GM18505 (cell line): ENCODE data around the gene DUSP7.

Source experiments
- ATAC-seq: cut with Tn5 transposase; IDR thresholded peaks from one replicate; pipeline ENCODE4 v1.9.1; 2021; ENCODE audit not compliant: unreplicated experiment
- POLR2A ChIP-seq: IDR thresholded peaks from 4 replicates; pipeline ENCODE4 v1.6.1; 2011; ENCODE audit warnings: borderline replicate concordance; ENCODE audit not compliant: insufficient read depth, insufficient read length; ENCODE audit errors: extremely low read depth

The DUSP7 gene

GRCh38 chr3:52056521-52056967 lies at the start of gene DUSP7:
Gene DUSP7, minus strand, starts transcription at chr3:52056571. Its CDS starts 205 bp downstream, at chr3:52056366.
- peak; percentile 32 for ATAC-seq
- no peak for TF ChIP-seq POLR2A

GRCh38 chr3:52104684-52105640 lies 48.6 kb upstream of the DUSP7 start:
- no peak for TF ChIP-seq POLR2A
- ATAC-seq = no peak

GRCh38 chr3:52102934-52103333 lies 46.6 kb upstream of the DUSP7 start:
- TF ChIP-seq POLR2A = no peak
- no peak for ATAC-seq

GRCh38 chr3:52099001-52099401 lies 42.6 kb upstream of the DUSP7 start:
- TF ChIP-seq POLR2A = no peak
- ATAC-seq = no peak

GRCh38 chr3:52097851-52098507 lies 41.6 kb upstream of the DUSP7 start:
- TF ChIP-seq POLR2A = no peak

GRCh38 chr3:52095990-52096775 lies 39.8 kb upstream of the DUSP7 start:
- no peak for TF ChIP-seq POLR2A
- ATAC-seq = no peak

More at GRCh38 chr3:52097851-52098507, 41.6 kb upstream of the DUSP7 start:
- no peak for ATAC-seq

GRCh38 chr3:52094571-52095485 lies 38.5 kb upstream of the DUSP7 start:
- TF ChIP-seq POLR2A = no peak
- ATAC-seq = no peak

- ATAC-seq = no peak
- TF ChIP-seq POLR2A = no peak
Observed at GRCh38 chr3:52093756-52094545, 37.6 kb upstream of the DUSP7 start.

GRCh38 chr3:52092891-52093290 lies 36.5 kb upstream of the DUSP7 start:
- no peak for TF ChIP-seq POLR2A
- no peak for ATAC-seq

GRCh38 chr3:52092271-52092660 lies 35.9 kb upstream of the DUSP7 start:
- no peak for ATAC-seq
- no peak for TF ChIP-seq POLR2A

GRCh38 chr3:52091586-52092270 lies 35.4 kb upstream of the DUSP7 start:
- no peak for ATAC-seq
- TF ChIP-seq POLR2A = no peak
